ENCODE measurements around the gene UBL3.

UBL3 gene

GRCh38 chr13:29743201-29743786 lies 107.1 kb downstream of the UBL3 start:
- H3K4me3 Mint-ChIP-seq, result no peak overlapping the region
- no peaks in the 10 kb centered on the region for H3K36me3 Mint-ChIP-seq

GRCh38 chr13:29740961-29741360 lies 109.5 kb downstream of the UBL3 start:
- Mint-ChIP-seq H3K9me3 (no peaks in the 10 kb centered on the region), H3K4me3 (no peak overlapping the region)

More at GRCh38 chr13:29743201-29743786, 107.1 kb downstream of the UBL3 start:
- no peak for ATAC-seq
- H3K27ac Mint-ChIP-seq, result no peak overlapping the region
- H3K9me3 Mint-ChIP-seq, result no peaks in the 10 kb centered on the region
- peaks cover 10% of the 10 kb centered on the region for H3K4me1 Mint-ChIP-seq
- peaks cover 14% of the 10 kb centered on the region for H3K27me3 Mint-ChIP-seq

GRCh38 chr13:29737061-29737460 lies 113.4 kb downstream of the UBL3 start:
- Mint-ChIP-seq H3K27me3 (peaks cover 16% of the 10 kb centered on the region), H3K4me1 (peaks cover 8% of the 10 kb centered on the region), H3K4me3 (no peak overlapping the region), H3K9me3 (no peaks in the 10 kb centered on the region), H3K27ac (no peak overlapping the region), H3K36me3 (no peaks in the 10 kb centered on the region)
- no peak for ATAC-seq

More at GRCh38 chr13:29740961-29741360, 109.5 kb downstream of the UBL3 start:
- peaks cover 10% of the 10 kb centered on the region for H3K4me1 Mint-ChIP-seq
- no peaks in the 10 kb centered on the region for H3K36me3 Mint-ChIP-seq
- peaks cover 14% of the 10 kb centered on the region for H3K27me3 Mint-ChIP-seq
- peak; percentile 34 for ATAC-seq
- no peak overlapping the region for H3K27ac Mint-ChIP-seq

- H3K4me1 Mint-ChIP-seq, result peaks cover 8% of the 10 kb centered on the region
- peak; percentile 39 for ATAC-seq
- no peak overlapping the region for H3K27ac Mint-ChIP-seq
- peaks cover 45% of the 10 kb centered on the region for H3K27me3 Mint-ChIP-seq
- H3K36me3 Mint-ChIP-seq, result no peaks in the 10 kb centered on the region
- no peak overlapping the region for H3K4me3 Mint-ChIP-seq
- H3K9me3 Mint-ChIP-seq, result no peaks in the 10 kb centered on the region
These were observed 117.2 kb downstream of the UBL3 start for GRCh38 chr13:29733147-29733611.

GRCh38 chr13:29730253-29730652 lies 120.2 kb downstream of the UBL3 start:
- no peak for ATAC-seq
- Mint-ChIP-seq H3K27ac (no peak overlapping the region), H3K36me3 (peaks cover 4% of the 10 kb centered on the region), H3K9me3 (peaks cover 4% of the 10 kb centered on the region), H3K27me3 (peaks cover 45% of the 10 kb centered on the region), H3K4me1 (peaks cover 8% of the 10 kb centered on the region), H3K4me3 (no peak overlapping the region)

GRCh38 chr13:29722415-29722814 lies 128.0 kb downstream of the UBL3 start:
- peaks cover 37% of the 10 kb centered on the region for H3K27me3 Mint-ChIP-seq
- H3K27ac Mint-ChIP-seq, result no peak overlapping the region
- no peaks in the 10 kb centered on the region for H3K4me1 Mint-ChIP-seq
- ATAC-seq, result peak; percentile 44
- H3K9me3 Mint-ChIP-seq, result peaks cover 4% of the 10 kb centered on the region
- peaks cover 4% of the 10 kb centered on the region for H3K36me3 Mint-ChIP-seq
- H3K4me3 Mint-ChIP-seq, result no peak overlapping the region

- H3K27me3 Mint-ChIP-seq, result peaks cover 37% of the 10 kb centered on the region
- no peaks in the 10 kb centered on the region for H3K4me1 Mint-ChIP-seq
- peaks cover 4% of the 10 kb centered on the region for H3K9me3 Mint-ChIP-seq
- ATAC-seq, result no peak
- peaks cover 4% of the 10 kb centered on the region for H3K36me3 Mint-ChIP-seq
- no peak overlapping the region for H3K27ac Mint-ChIP-seq
- no peak overlapping the region for H3K4me3 Mint-ChIP-seq
These were observed 128.7 kb downstream of the UBL3 start for GRCh38 chr13:29721766-29722165.

GRCh38 chr13:29718694-29719093 lies 131.7 kb downstream of the UBL3 start:
- Mint-ChIP-seq H3K4me1 (no peaks in the 10 kb centered on the region), H3K4me3 (no peak overlapping the region), H3K9me3 (no peaks in the 10 kb centered on the region), H3K27me3 (peaks cover 37% of the 10 kb centered on the region), H3K27ac (no peak overlapping the region), H3K36me3 (no peaks in the 10 kb centered on the region)
- ATAC-seq, result no peak

GRCh38 chr13:29716493-29716892 lies 133.9 kb downstream of the UBL3 start:
- Mint-ChIP-seq H3K27ac (no peak overlapping the region), H3K4me3 (no peak overlapping the region), H3K9me3 (no peaks in the 10 kb centered on the region), H3K4me1 (no peaks in the 10 kb centered on the region), H3K36me3 (no peaks in the 10 kb centered on the region), H3K27me3 (peaks cover 33% of the 10 kb centered on the region)
- ATAC-seq, result no peak

Measured in stimulated activated memory B cell treated with anti-CD40 and anti-IgM and Interleukin-4, amounts not matched to agents 10 μg/mL and 1 μg/mL and 100 μg/mL, for 72 hours (primary cell).